Measurements from ENCODE around the gene LRRC4C. TPM values are rescaled to one million over a fixed set of nuclear protein-coding genes. Genes with fewer than 3 reads are reported as not detected.

Gene LRRC4C
- total RNA-seq, 2 donors from 2014 or later = 0.42 TPM; not detected in 1

DNA sequence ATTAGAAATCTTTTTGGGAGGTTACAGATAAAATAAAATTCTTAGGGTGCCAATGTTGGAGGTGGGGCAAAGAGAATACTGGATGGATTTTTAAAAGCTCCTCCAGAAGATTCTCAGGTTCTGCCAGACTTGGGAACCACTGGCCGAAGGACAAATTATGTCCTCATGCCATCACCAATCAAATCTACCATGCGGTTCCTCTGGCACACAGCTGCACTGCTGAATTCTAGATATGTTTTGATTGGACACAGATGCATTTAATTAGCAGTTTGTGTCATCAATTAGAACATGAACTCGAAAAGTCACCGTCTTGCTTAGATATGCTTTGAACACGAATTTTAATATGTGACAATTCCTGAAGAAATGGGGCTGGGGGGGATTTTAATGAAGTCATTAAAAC, 1269.2 kb downstream of the LRRC4C start:
- no peaks in the 10 kb centered on the region for H3K36me3 ChIP-seq
- no peaks in the 10 kb centered on the region for H3K27me3 ChIP-seq
- no peak for DNase-seq
- intact Hi-C loops (cut with DNase I) = no loop called here
- no peak overlapping the region for H3K27ac ChIP-seq
- no peaks in the 10 kb centered on the region for H3K9me3 ChIP-seq
- H3K4me3 ChIP-seq = no peak overlapping the region
- H3K4me1 ChIP-seq = no peaks in the 10 kb centered on the region
- H3K9ac ChIP-seq (ENCODE audit: low read depth in 2 of 2, low read length in 2 of 2) = no peak overlapping the region
- TF ChIP-seq, protein P1, sequence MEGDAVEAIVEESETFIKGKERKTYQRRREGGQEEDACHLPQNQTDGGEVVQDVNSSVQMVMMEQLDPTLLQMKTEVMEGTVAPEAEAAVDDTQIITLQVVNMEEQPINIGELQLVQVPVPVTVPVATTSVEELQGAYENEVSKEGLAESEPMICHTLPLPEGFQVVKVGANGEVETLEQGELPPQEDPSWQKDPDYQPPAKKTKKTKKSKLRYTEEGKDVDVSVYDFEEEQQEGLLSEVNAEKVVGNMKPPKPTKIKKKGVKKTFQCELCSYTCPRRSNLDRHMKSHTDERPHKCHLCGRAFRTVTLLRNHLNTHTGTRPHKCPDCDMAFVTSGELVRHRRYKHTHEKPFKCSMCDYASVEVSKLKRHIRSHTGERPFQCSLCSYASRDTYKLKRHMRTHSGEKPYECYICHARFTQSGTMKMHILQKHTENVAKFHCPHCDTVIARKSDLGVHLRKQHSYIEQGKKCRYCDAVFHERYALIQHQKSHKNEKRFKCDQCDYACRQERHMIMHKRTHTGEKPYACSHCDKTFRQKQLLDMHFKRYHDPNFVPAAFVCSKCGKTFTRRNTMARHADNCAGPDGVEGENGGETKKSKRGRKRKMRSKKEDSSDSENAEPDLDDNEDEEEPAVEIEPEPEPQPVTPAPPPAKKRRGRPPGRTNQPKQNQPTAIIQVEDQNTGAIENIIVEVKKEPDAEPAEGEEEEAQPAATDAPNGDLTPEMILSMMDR (IDR thresholded peaks at IDR 0.05) = no peak

DNA sequence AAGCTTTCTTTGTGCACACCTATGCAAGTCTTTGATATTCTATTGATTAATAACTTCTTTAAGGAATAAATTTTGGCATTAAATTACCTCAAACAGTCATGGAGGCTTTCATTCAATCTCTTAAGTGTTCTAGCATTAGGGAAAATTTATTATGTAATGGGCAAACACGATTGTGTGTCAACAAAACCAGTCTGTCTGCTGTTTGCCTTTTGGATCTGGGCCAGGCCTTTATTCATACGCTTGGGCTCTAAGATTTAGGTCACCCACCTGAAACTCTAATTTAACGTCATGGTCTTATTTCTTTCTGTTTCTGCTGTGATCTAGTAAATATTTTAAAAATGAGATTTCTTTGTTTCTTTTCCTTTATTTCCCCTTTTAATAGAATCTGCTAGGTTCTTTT, 1270.6 kb downstream of the LRRC4C start:
- Histone ChIP-seq H3K9me3 (no peaks in the 10 kb centered on the region), H3K27me3 (no peaks in the 10 kb centered on the region), H3K4me1 (no peaks in the 10 kb centered on the region), H3K4me3 (no peak overlapping the region), H3K27ac (no peak overlapping the region), H3K9ac (ENCODE audit: low read depth in 2 of 2, low read length in 2 of 2) (no peak overlapping the region), H3K36me3 (no peaks in the 10 kb centered on the region)
- intact Hi-C loops (cut with DNase I) = no loop called here
- TF ChIP-seq, protein P1 (IDR thresholded peaks at IDR 0.05) = no peak
- no peak for DNase-seq

DNA sequence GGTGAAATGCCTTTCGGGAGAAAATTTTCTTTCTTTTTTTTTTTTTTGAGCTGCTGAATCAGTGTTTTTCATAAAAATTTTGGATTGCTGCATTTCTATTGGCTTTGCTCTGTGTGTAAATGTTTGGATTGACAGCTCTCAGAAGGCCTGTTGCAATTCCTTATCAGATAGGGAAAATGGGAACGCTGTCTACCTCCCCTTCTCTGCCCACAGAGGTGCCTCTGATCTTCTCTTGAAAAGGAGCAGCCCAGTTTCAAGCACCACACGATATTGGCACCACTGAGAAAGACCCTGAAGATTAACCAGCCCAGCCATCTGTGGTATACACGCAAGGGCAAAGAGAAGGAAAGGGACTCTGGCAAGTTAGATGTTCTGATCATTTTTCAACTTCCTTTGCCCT, 1272.2 kb downstream of the LRRC4C start:
- Histone ChIP-seq H3K9me3 (no peaks in the 10 kb centered on the region), H3K36me3 (no peaks in the 10 kb centered on the region), H3K27ac (no peak overlapping the region), H3K4me3 (no peak overlapping the region), H3K4me1 (no peaks in the 10 kb centered on the region), H3K27me3 (no peaks in the 10 kb centered on the region), H3K9ac (ENCODE audit: low read depth in 2 of 2, low read length in 2 of 2) (no peak overlapping the region)
- TF ChIP-seq, protein P1 (IDR thresholded peaks at IDR 0.05) = no peak
- intact Hi-C loops (cut with DNase I) = no loop called here
- DNase-seq = no peak

DNA sequence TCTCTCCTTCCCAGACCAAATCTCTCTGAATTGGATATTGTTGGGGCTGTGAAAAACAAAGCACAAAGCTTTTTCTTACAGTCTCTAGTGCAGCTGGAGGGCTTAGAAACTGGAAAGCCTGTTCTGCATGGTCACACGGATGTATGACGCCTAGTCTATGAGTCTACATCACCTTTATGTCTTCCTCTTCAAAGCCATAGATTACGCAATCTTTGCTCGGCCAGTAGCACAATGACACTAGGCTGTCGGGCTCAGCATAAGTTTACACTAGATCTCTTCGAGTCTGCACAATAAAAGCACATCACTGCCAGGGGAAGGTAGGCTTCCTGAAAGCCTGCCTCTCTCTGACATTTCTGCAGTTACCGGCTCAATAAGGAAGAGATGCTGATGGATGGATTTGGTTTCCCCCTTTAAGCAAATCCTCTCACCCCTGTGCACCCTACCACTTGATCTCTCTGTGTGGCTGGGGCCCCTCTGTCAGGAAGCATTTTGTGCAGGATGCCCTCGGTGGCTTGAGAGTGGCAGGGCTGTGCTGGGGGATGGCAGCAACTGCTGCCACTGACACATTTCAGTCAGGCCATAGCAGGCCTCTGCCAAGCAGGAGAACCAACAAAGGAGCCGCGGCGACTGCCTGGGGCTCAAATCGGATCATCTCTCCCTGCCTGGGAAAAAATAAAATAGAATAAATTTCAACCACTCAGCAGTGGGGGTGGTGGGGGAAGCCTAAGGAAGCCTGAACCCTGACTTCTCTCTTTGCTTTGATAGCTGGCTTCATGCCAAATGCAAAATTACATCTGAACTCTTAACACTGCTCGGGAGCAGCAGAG, 1272.8 kb downstream of the LRRC4C start:
- intact Hi-C loops (cut with DNase I) = no loop called here
- Histone ChIP-seq H3K4me3 (no peak overlapping the region), H3K27ac (no peak overlapping the region), H3K9me3 (no peaks in the 10 kb centered on the region), H3K36me3 (no peaks in the 10 kb centered on the region), H3K27me3 (no peaks in the 10 kb centered on the region), H3K4me1 (no peaks in the 10 kb centered on the region), H3K9ac (ENCODE audit: low read depth in 2 of 2, low read length in 2 of 2) (no peak overlapping the region)
- DNase-seq = no peak
- TF ChIP-seq, protein P1 (IDR thresholded peaks at IDR 0.05) = no peak

DNA sequence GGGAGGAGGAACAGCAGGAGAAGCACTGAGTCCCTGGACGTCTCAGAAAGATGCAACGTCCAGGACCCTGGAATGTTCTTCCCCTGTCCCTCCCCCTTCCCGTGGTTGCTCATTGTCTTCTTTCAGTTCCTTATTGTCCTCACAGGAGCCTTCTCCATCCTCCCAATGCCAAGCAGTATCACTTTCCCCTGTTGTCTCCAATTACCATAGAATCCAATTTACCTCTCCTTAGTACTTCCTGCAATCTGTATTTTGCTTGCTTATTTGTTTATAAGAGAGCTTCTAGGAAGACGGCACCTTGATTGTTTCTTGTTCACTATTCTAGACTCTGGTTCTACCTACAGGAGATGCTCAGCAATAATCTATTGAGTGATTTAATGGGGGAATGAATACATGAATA, 1273.7 kb downstream of the LRRC4C start:
- Histone ChIP-seq H3K27ac (no peak overlapping the region), H3K36me3 (no peaks in the 10 kb centered on the region), H3K9ac (ENCODE audit: low read depth in 2 of 2, low read length in 2 of 2) (no peak overlapping the region), H3K4me3 (no peak overlapping the region), H3K9me3 (no peaks in the 10 kb centered on the region), H3K27me3 (no peaks in the 10 kb centered on the region), H3K4me1 (no peaks in the 10 kb centered on the region)
- DNase-seq = no peak
- intact Hi-C loops (cut with DNase I) = no loop called here
- TF ChIP-seq, protein P1 (IDR thresholded peaks at IDR 0.05) = no peak
